Adipose tissue (tissue), 3 donors: ENCODE results near the gene COPS8. TPM values are rescaled to one million over a fixed set of nuclear protein-coding genes. Genes with fewer than 3 reads are reported as not detected.

Source experiments
- H3K27ac ChIP-seq: one replicate; pipeline ENCODE4 v1.5.1; 2013; ENCODE audit warnings: low read depth, low read length
- WGBS, 3 donors: extraction: QIAGEN DNeasy Blood & Tissue Kit; methylation state at CpG; one replicate each; pipeline ENCODE4 v1.1.7; 2013; 5-methylcytosine and 5-hydroxymethylcytosine counted together
- polyA plus RNA-seq, 3 donors: library from polyadenylated mRNA; stranded (reverse); fragments of 200-250 nt; gene quantifications; one replicate each; pipeline ENCODE4 v1.2.3, GENCODE V29; 2013
- donor health status: healthy with polysubstance abuse.
- donor health status: Bipolar disorder and iron deficiency.
- donor health status: healthy.

COPS8 gene
- polyA plus RNA-seq, 3 donors = 15.5 to 72.9 (median 45.7) TPM

DNA sequence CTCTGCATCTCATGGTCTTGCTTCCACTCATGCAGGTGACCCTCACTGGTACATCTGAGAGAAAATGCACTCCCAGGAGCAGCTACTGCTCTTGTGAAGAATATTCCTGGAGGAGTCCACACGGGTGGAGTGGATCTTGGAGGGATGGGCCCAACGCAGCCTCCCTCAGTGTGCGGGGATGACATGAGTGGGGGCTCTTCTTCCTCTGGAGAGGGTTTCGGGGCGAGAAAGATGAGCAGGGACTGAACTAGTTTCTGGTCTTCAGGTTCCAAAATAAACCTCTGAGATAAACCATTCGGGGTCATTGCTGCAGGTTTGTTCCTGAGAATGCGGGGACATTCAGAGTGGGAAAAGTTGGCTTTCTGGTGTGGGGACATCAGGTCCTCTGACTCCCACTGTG is 39.1 kb downstream of the COPS8 start:
- 89 to 96% (median 94%) methylated on average over 7 of the region's 7 CpGs for WGBS, 3 donors
- H3K27ac ChIP-seq = no peak overlapping the region

DNA sequence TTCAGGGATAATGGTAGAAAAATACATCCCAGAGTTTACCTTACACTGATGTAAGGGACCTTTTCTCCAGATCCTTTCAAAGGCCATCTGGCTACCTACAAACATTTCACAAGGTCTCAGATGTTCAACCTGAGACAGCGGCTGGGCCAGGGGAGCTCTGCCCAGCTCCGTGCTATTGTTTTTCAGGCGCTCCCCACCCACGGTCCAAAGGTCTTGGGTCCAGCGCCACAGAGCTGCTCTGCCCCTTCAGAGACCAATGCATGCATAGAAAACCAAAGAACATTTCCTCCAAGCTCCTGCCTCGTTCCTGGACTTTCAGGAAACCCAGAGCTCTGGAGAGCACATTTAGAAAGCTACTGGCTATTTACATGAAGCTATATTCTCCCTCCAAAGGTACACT is 40.3 kb downstream of the COPS8 start:
- no peak overlapping the region for H3K27ac ChIP-seq
- WGBS, 3 donors = 58 to 90% (median 84%) methylated on average over 6 of the region's 6 CpGs

DNA sequence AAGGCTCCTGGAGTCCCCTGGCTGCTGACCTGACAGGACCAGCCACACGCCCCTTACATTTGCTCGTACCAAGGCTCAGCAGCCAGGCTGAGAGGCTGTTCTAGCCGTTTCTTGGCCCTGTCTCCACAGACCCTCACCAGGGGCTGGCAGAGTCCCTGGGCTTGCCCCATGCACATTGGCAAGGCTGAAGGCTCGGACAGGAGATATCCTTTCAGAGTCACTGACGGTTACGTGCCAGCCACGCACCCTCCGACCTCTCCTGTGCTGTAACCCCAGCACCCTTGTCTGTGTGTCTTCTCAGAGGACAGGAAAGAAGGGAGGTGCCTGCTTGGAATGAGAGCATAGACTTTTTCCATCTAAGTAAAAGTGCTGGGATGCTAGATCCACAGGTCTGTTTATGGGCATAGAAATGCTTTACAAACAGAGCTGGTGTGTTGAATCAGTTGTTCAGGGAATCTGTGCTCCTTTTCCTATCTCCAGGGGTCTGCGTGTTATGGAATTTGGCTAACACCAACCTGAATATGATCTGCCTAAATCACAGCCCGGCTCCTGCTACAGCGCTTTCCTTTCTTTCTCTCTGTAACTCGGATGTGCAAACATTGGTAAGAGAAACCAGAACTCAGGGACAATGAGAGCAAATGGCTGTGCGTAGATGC is 41.0 kb downstream of the COPS8 start:
- H3K27ac ChIP-seq = no peak overlapping the region
- WGBS, 3 donors = 67 to 78% (median 71%) methylated on average over 13 of the region's 13 CpGs

DNA sequence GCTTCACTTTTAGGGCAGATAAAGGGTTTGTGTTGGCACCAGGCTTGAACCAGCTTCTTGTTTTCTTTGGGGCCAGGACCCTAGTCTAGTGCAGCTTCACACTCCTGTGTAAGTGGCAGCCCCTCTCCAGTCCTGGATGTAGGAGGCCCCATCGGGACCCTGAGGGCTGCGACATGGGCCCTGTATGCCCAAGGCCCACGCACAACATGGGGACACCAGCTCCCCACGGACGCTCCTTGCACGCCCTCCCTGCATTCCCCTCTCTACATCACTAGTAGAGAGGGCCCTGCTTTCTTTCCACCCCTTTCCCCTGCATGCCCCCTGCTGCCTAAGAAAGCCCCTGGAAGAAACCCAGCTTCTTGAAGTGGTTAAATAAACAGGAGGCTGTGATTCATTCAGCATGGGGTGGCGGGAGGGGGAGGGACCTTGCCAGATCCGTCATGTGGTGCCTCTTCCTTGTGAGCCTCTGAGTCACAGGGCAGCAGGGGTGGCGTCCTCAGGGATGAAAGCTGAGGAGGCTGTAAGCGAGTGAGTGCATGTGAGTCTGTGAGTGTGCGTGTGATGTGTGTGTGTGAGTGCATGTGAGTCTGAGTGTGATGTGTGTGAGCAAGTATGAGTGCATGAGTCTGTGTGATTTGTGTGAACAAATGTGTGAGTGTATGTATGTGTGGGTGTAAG is 42.5 kb downstream of the COPS8 start:
- WGBS, 3 donors = 40 to 44% (median 42%) methylated on average over 11 of the region's 11 CpGs
- no peak overlapping the region for H3K27ac ChIP-seq

DNA sequence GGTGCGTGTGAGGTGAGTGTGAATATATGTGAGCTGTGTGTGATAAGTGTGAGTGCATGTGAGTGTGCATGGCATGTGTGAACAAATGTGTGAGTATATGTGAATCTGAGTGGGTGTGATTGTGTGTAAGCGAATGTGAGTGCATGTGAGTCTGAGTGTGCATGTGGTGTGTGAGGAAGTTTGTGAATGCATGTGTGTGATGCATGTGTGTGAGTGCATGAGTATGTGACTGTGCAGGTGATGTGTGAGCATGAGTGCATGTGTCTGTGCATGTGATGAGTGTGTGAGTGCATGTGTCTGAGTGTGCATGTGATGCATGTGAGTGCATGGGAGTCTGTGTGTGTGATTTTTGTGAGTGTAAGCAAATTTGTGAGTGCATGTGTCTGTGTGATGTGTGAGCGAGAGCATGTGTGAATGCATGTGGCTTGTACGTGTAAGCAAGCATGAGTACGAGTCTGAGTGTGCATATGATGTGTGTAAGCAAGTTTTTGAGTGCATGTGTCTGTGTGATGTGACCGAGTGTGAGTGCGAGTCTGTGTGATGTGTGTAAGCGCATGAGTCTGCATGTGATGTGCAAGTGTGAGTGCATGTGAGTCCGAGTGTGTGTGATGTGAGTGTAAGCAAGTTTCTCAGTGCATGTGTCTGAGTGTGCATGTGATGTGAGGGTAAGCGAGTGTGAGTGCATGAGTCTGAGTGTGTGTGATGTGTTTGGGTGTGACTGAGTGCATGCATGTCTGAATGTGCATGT is 43.3 kb downstream of the COPS8 start:
- H3K27ac ChIP-seq = no peak overlapping the region
- WGBS, 3 donors = 89 to 94% (median 93%) methylated on average over 10 of the region's 10 CpGs

DNA sequence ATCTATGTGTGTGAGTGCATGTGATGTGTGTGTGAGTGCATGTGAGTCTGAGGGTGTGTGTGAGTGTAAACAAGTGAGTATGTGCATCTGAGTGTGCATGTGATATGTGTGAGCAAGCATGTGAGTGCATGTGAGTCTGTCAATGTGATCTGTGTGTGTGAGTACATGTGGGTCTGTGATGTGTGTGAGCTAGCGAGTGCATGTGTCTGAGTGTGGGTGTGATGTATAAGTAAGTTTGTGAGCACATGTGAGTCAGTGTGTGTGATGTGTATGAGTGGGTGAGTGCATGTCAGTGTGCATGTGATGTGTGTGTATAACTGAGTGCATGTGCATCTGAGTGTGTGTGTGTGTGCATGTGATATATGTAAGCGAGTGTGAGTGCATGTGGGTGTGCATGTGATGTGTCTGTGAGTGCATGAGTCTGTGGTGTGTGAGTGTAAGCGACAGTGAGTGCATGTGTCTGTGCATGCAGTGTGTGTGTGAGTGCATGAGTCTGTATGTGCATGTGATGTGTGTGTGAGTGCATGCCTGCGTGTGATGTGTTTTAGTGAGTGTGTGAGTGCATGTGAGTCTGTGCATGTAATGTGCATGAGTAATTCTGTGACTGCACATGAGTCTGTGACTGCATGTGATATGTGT is 44.1 kb downstream of the COPS8 start:
- no peak overlapping the region for H3K27ac ChIP-seq
- 94 to 100% (median 98%) methylated on average over 4 of the region's 4 CpGs for WGBS, 3 donors

DNA sequence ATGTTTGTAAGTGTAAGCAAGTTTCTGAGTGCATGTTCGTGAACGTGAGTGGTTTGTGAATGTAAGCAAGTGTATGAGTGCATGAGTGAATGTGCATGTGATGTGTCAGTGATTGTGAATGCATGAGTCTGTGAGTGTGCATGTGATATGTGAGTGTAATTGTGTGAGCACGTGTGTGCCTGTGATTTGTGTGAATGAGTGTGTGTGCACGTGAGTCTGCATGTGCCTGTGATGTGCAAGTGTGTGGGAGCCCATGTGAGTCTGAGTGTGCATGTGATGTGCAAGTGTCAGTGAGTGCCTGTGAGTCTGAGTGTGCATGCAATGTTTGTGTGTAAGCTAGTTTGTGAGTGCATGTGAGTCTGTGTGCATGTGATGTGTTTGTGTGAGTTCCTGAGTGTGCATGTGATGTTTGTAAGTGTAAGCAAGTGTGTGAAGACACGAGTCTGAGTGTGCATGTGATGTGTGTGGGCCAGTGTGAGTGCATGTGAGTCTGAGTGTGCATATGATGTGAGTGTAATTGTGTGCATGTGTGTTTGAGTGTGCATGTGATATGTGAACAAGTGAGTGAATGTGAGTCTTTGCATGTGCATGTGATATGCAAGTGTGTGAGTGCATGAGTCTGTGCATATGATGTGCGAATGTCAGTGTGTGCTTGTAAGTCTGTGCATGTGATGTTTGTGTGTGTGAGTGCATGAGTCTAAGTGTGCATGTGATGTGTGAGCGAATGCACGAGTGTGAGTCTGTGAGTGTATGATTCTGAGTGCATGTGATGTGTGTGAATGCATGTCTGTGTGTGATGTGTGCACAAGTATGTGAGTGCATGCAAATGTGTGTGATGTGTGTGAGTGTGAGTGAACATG is 45.1 kb downstream of the COPS8 start:
- no peak overlapping the region for H3K27ac ChIP-seq
- 84 to 94% (median 93%) methylated on average over 8 of the region's 8 CpGs for WGBS, 3 donors

DNA sequence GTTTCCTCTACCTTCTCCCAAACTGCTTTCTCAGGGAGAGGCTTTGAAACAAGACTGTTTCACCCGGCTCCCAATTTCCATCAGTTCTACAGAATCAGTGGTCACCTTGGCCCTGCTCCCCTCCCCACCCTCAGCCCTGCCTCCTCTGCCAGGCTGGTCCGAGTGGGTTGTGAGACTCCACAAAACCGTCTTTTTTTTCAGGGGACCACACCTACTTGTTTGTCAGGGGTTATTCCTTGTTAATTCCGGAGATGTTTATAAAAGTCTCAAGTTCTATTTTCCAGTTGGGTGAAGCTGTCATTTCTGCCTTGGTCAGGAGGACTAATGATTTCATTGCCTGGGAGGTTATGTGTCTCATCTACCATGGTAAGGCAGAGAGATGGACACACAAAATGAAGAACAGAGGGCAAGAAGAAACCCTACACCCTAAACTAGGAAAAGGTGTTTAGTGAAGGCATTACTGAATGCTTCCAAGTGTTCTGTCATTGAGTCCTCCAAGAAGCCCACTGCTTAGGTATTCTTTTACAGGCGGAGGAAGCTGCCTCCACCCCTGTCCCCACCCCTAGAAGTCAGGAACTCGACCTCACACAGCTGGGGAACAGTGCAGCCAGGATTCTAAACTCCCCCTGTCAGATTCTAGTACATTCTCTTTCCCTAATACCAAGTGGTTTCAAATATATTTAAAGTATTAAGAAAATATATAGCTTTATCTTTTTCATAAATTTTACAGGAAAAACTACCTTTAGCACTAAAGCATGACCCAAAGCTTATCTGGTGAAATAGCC is 46.3 kb downstream of the COPS8 start:
- WGBS, 3 donors = 69 to 78% (median 69%) methylated on average over 6 of the region's 6 CpGs

DNA sequence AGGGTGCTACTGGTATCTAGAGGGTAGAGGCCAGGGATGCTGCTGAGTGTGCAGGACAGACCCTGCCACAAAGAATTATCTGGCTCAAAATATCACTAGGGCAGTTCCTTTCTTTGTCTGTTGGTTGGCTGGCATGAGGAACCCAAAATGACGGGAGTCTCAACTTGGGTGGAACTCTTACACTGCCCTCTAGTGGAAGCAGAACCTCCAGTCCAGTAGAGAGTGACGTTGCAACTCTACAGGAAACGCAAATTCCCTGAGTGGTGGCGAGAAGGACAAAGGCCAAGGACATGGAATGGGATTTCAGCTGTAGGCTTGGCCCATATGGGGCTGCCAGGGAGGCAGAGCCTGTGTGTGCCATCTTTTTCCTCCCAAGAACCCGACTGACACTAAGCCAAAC is 47.1 kb downstream of the COPS8 start:
- no peak overlapping the region for H3K27ac ChIP-seq
- WGBS, 3 donors = 68 to 75% (median 73%) methylated on average over 5 of the region's 5 CpGs

More for the DNA sequence above, 46.3 kb downstream of the COPS8 start:
- H3K27ac ChIP-seq = no peak overlapping the region

DNA sequence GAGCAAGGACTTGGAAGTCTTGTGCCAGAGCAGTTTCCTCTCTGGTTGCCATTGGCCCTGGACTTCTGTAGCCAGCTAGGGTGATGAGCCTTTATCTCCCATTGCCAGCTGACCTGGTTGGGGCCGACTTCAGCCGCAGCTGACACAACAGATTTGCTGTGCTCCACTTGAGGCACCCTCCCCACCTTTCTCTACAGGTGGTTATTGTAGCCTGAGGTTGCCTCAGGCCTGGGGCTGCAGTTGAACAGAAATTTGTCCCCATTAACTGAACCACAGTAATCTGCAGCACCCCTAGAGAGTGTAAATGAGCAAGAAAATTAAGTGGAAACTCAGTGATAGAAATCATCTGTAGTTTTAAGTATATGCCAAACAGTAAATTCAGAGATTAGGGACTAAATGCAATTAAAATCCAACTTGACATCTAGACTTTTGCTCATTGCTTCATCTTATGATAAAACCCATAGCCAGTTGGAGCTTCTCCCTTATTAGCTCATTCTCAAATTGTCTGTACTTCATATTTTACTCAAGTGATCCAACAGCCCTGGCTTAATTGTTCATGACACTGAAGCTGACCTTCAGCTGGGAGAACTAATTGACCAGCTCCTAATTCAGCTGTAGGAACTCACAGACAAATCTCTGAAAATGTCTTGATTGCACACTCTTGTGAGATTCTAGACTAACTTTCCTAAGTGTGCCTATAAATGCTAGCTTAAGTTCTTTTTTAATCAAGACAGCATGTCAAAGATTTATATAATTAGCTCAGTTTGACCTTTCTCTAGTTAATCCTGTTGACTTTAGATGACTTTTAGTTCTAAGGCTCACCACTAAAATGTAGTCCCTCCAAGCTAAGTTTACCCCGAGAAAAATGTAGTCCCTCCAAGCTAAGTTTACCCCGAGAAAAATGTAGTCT is 48.9 kb downstream of the COPS8 start:
- WGBS, 3 donors = 55 to 73% (median 57%) methylated on average over 4 of the region's 4 CpGs
- H3K27ac ChIP-seq = no peak overlapping the region

DNA sequence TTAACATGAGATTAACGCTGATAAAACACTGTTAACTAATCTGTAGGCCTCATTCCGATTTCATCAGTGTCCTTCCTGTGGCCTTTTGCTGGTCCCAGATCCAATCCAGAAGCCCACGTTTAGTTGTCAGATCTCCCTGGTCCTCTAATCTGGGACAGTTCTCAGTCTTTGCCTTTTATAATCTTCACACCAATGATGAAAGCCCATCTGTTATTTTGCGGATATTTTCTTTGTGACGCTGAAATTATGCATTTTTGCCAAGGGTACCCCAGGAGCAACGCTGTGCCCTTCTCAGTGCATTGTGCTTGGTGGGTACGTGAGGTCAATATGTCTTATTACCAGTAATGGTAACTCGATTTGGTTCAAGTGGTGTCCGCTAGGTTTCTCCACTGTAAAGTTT is 51.1 kb downstream of the COPS8 start:
- no peak overlapping the region for H3K27ac ChIP-seq
- 79 to 93% (median 92%) methylated on average over 9 of the region's 9 CpGs for WGBS, 3 donors

DNA sequence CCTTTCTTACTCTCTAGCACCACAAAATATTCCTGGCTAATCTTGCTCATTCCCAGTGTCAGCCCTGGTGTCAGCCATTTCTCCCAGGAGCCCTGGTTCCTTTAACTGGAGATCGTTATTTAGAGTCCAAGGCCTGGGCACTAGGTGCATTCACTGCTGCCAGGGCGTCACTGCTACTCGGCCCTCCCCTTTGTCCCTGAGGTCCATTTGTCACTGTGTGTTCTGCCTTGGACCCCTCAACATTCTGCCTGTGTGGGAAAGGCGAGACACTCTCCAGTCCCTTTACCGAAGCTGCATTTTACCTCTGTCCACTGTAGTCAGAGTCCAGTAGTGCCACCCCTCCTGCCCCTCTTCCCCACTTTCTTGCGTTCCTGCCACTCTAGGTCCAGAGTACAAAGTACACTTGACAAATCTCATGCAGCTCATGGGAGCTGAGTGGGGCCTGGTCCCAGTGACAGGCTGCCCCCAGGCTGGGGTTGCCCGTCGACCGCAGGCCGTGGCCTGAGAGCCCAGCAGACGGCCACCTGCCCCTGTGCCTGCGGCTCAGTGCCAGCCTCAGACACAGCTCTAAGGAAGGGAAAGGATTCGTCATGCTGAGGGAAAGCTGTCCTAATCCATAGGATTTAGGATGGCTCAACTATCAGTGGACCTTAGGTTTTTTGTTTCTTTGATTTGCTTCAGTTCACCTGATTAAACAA is 52.1 kb downstream of the COPS8 start:
- WGBS, 3 donors = 85 to 94% (median 91%) methylated on average over 13 of the region's 13 CpGs
- H3K27ac ChIP-seq = no peak overlapping the region

DNA sequence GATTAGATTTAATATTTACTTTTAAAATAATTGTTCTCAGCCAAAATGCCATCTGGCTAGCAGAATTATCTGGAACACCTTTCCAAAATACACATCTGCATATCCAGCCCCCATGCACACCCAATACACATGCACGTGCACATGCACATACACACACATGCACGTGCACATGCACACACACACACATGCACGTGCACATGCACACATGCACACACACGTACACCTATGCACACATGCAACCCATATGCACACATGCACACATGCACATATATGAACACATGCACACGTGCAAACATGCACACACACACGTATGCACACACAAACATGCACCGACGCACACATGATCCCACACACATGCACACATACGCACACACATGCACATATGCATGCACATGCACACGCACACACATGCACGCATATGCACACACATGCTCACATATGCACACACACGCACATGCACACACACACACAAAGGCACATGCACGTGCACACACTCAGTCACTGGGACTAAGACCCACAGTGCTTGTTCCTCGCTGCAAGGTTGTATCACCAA is 53.5 kb downstream of the COPS8 start:
- 94 to 95% (median 95%) methylated on average over 14 of the region's 14 CpGs for whole genome bisulfite sequencing, 3 donors
- H3K27ac ChIP-seq = no peak overlapping the region

DNA sequence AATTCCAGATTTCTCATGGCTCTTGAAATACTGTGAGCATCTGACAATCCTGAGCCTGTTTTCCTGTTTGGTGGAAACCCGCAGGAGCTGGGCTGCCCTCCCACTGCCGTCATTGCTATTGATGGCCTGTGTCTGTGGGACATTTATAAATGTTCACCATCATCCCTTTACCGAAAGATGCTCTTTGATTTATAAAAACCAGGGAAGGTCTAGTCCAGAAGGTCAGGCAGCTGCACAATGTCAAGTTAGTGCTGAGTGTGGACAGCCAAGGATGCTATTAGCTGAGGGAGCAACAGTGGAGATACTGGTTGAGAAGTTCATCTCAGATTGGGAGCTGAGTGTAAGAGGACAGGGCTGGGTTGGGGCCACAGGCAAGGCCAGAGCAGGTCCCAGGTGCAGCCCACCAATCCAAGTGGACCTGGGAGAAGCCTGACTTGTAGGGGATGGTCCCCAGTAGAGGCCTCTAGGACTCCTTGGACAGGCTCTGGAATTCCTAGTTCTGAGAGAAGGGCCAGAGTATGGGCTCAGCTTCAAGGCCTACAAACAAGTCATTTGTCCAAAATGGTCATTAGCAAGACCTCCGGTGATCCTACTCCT is 55.1 kb downstream of the COPS8 start:
- 79 to 91% (median 85%) methylated on average over 4 of the region's 4 CpGs for WGBS, 3 donors
- H3K27ac ChIP-seq = peak overlapping the region; percentile 19

DNA sequence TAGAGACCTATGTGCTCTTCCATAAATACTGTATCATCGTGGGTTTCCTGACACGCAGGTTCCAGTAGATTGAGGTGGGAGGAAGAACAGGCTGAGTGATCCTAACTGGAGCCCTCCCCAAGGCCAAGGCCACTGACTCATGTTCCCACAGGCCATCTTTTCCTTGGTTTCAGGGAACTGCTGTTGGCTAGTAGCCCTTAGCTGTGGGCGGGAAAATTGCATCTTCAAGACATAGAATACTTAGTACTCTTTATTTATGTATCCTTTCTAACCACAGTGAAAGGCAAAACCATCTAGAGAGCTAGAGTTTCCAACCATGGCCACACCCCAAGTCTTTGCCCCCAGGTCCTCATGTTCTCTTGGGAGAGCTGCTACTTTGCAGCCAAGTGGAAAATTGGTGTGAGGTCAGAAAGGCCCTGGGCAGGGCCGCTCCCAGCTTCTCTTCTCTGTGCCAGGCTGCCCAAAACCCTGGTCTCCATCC is 55.9 kb downstream of the COPS8 start:
- H3K27ac ChIP-seq = no peak overlapping the region
- WGBS, 3 donors = 69 to 86% (median 78%) methylated on average over 4 of the region's 4 CpGs
